Adrenal gland (tissue), 5 donors: ENCODE data around the gene TEX13D.

Source experiments
- CTCF ChIP-seq, 6 experiments: fragments of 450-650 bp in 4 of 6; fragments of 200-600 bp in 2 of 6; sonication (generic) in 1 of 6; IDR thresholded peaks; 1 replicate in 5 of 6; 2 replicates in 1 of 6; pipeline versions ENCODE4 v1.5.1 to v1.8.0; 2016 to 2021; ENCODE audit warnings: antibody characterized with exemption in 6 of 6, mild to moderate bottlenecking in 2 of 6, moderate library complexity in 1 of 6
- POLR2A ChIP-seq, 2 donors: fragments of 450-650 bp; IDR thresholded peaks; one replicate each; pipeline ENCODE4 v1.6.1; 2017; ENCODE audit warnings: antibody characterized with exemption in 2 of 2, mild to moderate bottlenecking in 2 of 2, moderate library complexity in 1 of 2
- donor health status: DM: no; HTN: no; CAD: no.

GRCh38 chrX:124341396-124342132, 9.1 kb downstream of the TEX13D start:
- TF ChIP-seq CTCF (IDR thresholded peaks at IDR 0.05) (no peak), POLR2A (IDR thresholded peaks at IDR 0.05) (no peak)
